GM12892 (cell line): ENCODE results near the gene TMEM94.

Experiments used
- POLR2A ChIP-seq: IDR thresholded peaks from 2 replicates; pipeline ENCODE4 v1.6.1; 2011; ENCODE audit warnings: low read depth, low read length, control low read depth
- TAF1 ChIP-seq: IDR thresholded peaks from 2 replicates; pipeline ENCODE4 v1.6.1; 2011; ENCODE audit warnings: low read depth, mild to moderate bottlenecking, control low read depth, low read length, borderline replicate concordance

DNA sequence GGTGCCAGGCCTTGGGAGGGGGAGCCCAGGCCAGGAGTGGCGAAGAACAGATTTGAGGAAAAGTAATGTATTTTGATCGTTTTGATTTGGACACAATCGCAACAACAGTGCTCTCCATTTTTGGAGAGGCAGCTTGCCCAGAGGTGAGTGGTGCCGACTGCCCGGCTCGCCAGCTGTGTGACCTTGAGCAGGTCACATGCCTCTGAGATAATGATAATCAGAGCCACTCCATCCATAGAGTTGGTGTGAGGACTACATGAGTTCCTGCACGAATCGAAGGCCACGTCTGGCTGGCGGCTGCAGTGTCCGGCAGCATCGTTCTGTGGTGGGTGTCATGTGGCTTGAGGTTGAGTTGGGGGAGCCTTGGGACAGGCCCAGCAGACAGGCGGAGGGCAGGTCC is 89.7 kb downstream of the TMEM94 start:
- TF ChIP-seq POLR2A (no peak), TAF1 (no peak)
